GM20431 (cell line): Measurements from ENCODE around the gene TRIO.

ENCODE experiments used
- in situ Hi-C: fragments of 300-500 bp; cut with MseI, MboI; formaldehyde crosslinking; loops from one replicate; pipeline ENCODE4 v1.15.0; 2020; ENCODE audit warnings: low sequenced_read_pairs; ENCODE audit not compliant: unreplicated experiment

TRIO gene

DNA sequence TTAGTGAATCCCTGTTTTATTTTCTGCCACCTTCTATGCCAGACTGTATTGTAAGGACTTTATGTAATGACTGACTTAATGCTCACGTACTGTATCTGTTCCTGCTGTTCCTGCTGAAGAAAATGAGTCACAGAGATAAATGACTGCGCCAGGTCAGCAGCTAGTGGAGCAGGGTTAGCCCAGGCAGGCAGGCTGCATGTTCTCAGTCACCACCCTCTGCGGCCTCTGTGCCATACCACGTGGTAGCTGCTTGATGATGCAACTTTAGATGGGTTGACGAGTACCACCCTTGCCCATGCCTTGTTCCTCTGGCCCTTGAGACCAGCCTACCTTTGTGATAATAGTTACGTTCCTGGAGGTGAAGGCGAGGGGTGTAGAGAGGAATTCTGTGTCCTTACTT is 161.9 kb downstream of the TRIO start:
- in situ Hi-C loops = no loop called here

- in situ Hi-C loops = no loop called here
Measured at GRCh38 chr5:14306329-14306815, 163.2 kb downstream of the TRIO start.

DNA sequence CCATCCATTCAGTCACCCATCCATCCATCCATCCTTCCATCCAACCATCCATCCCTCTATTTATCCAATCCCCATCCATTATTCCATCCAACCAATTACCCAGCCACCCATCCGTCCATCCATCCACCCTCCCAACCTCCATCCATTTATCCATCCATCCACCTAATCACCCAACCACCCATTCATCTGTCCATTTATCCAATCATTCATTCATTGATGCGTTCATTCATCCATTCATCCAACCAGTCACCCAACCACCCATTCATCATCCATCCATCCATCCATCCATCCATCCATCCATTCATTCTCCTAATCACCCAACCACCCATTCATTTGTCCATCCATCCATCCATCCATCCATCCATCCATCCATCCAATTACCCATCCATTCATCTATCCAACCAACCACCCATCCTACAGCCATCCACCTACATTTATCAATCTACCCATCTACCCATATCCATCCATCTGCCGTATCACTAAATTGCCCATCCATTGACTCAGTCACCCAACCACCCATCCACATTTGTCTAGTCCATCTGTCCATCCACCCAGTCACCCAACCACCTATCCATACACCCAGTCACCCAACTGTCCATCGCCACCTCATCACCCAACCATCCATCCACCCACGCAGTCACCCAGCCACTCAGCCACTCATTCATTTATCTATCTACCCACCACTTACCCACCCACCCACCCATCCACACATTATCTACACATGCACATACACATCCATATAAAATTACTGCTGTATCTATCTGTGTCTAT is 165.4 kb downstream of the TRIO start:
- in situ Hi-C loops = no loop called here

DNA sequence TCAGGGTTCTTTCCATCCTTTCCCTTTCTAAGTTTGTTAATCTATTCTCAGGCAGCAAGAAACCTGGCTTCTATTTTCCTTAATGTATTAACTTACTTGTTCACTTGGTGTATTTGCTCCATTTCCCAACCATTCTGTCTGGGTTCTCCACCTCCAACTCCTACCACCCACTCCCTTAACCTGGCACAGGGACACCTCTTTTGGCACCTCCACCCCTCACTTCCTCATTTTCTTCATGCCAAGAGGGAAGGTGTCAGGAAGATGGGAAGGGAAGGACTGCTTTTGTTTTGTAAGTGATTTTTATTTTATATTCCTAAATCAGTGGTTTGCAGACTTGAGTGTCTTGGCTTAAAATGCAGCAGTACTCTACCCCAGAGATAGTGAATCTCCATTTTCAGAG is 166.1 kb downstream of the TRIO start:
- in situ Hi-C loops = no loop called here

- in situ Hi-C loops = no loop called here
Measured at GRCh38 chr5:14309878-14310531, 166.9 kb downstream of the TRIO start.

DNA sequence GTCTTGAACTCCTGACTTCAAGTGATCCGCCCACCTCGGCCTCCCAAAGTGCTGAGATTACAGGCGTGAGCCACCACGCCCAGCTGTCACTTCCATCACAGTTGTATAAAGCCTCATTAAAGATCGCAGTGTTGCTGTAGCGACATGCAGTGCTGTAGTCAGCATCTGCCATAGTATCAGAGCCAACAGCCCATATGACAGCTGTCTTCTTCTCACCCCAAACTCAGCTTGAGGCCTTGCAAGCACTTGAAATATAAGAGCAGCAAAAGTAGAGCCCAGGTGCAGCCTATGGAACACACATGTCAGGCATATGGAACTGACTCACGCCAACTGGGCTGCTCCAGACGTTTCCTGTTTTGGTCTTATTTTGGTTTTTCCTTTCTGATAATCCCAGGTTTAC is 167.8 kb downstream of the TRIO start:
- in situ Hi-C loops = no loop called here

DNA sequence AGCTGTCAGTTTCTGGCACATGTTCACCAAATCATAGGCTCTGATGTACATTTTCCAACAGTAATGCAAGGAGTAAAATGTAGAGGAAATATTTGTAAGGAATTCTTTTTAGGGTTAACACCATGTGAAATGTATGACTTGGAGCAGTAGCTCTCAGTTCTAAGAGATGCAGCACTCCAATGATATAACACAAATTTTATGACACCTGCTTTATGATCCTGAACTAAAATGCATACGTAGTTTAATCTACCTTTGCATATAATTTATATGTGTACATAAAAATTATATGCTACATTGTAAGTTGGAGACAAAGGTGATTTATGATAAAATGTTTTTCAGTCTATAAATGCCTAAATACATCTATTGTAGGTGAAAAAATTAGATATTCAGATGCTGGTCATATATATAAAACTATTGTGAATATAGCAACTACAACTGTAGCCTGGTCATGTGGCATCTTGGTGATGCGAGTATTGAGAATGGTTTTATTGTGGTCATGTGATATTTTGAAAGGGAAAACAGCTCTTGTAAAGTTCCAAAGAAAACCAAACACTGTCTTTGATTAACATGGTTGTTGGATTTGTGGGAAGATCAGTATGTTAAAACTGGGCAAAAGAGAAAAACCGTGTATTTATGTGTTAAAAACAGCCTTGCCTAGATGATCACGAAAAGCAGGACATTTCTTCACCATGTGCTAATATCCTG is 171.0 kb downstream of the TRIO start:
- in situ Hi-C loops = no loop called here

- in situ Hi-C loops = no loop called here
Measured at GRCh38 chr5:14316471-14316870, 173.3 kb downstream of the TRIO start.

- in situ Hi-C loops = no loop called here
Measured at GRCh38 chr5:14319102-14319501, 176.0 kb downstream of the TRIO start.

DNA sequence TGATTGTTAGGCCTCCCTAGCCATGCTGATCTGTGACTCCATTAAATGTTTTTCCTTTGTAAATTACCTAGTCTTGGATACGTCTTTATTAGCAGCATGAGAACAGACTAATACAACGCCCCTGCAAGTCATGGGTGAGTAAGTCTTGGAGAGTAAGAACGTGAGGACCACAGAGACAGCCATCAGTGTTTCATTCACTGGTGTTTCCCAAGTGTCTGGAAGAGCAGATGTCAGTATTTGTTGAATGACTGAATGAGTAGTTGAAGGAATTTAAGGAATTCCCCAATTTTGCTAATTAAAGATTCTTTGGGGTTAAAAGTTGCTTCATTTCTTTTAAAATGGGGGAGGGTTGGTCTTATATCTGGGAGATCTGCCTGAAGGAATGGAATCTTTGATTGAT is 178.8 kb downstream of the TRIO start:
- in situ Hi-C loops = no loop called here

DNA sequence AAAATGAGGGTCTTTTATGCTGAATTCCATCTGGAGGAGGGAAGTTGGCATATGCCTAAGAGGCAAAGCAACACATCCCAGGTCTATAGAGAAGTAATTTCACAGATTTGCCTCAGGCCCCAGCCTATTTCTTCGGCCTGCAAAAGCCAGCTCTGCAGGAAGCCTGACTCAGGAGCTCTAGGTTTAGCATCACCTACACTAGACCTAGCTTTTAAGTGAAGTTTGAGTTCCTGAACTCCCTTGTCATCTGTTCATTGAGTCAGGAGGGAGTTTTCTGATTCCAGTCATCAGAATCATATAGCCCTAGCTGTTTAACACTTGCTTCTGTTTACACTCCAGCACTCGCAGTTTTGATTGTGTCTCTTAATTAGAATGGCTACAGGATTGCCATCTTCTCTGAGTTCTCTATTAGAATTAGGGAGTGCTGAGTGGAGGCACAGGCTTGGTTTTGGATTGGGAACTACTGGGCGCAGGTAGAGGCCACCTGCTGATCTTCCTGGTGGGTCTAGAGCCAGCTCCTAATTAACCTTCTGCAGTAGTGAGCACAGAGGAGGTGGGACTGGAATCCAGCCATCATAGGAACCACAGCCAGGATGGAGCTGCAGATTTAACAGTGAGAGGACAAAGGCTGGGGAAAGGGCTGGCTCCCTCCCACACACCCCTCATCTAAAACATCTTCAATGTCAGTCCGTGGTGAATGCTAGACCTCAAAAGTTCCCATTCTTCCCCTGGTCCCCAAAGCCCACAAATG is 179.5 kb downstream of the TRIO start:
- in situ Hi-C loops = no loop called here

- in situ Hi-C loops = no loop called here
Measured at GRCh38 chr5:14323466-14323865, 180.3 kb downstream of the TRIO start.

DNA sequence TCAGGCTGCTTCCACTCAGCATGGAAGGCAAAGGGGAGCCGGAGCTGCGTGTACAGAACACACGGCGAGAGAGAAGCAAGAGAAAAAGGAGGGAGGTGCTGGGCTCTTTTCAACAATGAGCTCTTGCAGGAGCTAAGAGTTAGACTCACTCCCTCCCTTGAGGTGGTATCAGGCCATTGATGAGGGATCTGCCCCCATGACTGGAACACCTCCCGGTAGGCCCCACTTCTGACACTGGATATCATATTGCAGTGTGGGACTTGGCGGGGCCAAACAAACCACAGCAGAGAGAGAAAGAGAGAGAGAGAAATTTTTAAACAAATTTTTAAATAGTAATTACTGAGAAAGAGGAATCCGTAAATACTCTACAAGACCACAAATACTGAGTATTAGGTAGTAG is 182.2 kb downstream of the TRIO start:
- in situ Hi-C loops = no loop called here

- in situ Hi-C loops = no loop called here
Measured at GRCh38 chr5:14326035-14326903, 183.1 kb downstream of the TRIO start.

GRCh38 chr5:14327624-14328023 is 184.5 kb downstream of the TRIO start:
- in situ Hi-C loops = no loop called here

DNA sequence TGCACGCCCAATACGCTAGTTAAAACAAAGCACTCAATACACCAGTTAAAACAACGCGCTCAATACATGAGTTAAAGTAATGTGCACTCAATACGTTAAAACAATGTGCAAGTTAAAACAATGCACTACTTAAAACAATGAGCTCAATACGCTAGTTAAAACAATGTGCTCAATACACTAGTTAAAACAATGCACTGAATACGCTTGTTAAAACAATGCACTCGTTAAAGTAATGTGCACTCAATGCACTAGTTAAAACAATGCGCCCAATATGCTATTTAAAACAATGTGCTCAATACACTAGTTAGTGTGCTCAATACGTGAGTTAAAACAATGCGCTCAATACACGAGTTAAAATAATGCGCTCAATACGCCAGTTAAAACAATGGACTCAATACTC is 185.0 kb downstream of the TRIO start:
- in situ Hi-C loops = no loop called here

DNA sequence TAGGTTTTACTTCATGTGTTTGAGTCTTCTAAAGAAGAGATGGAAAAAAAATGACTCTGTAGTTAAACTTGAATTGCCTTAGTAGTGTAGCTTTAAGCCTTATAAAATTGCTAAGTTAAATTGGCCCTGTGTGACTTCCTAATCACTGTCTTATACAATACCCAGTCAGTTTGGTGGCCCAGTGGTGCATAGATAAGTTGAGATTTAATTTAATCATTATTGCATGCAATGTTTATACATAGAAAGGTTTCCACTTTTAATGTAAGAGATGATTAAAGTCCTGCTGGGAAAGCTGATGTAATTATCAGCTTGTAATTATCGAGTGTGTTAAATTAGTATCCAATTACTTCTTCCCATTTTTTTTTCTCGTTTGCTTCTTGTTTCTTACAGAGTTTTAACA is 187.1 kb downstream of the TRIO start:
- in situ Hi-C loops = no loop called here

DNA sequence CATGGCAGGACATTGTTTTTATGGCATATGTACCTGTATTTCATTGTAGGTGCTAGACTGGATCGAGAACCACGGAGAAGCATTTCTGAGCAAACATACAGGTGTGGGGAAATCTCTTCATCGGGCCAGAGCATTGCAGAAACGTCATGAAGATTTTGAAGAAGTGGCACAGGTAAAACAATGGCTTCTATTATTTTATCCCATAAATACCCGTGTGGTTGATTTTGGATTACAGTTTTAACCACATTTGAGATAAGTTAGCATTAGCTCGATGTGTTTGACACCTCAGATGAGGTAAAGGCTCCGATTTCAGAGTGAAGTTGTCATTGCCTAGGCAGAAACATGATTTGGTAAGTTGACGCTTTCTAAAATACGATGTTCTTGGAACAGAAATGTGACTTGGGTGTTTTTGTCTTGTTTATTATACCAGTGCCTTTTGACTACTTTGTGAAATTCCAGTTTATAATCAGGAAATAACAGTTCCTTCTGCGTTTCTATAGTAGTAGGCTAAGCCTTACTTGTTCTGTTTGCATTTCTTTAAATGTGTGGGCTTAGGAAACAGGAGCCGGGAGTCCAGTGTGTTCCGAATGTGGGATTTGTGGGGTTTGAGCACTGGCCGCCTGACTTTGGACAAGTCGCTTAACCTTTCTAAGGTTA is 187.7 kb downstream of the TRIO start:
- in situ Hi-C loops = no loop called here

- in situ Hi-C loops = no loop called here
Measured at GRCh38 chr5:14331386-14331781, 188.2 kb downstream of the TRIO start.
